Activated CD4-positive, alpha-beta T cell treated with anti-CD3 and anti-CD28 coated beads, Interleukin-2, amount 50 U/mL, for 4 hours (primary cell): ENCODE results near the gene LILRB4.
"Not testable (repeated sequence)": the region's sequence is repeated elsewhere in the genome, so short reads cannot be mapped to it uniquely, and the experiment has no call there.

ENCODE experiments used
- DNase-seq, 2 experiments: peaks; one replicate each; pipeline ENCODE4 v3.0.0-alpha.2; 2020

Gene LILRB4

DNA sequence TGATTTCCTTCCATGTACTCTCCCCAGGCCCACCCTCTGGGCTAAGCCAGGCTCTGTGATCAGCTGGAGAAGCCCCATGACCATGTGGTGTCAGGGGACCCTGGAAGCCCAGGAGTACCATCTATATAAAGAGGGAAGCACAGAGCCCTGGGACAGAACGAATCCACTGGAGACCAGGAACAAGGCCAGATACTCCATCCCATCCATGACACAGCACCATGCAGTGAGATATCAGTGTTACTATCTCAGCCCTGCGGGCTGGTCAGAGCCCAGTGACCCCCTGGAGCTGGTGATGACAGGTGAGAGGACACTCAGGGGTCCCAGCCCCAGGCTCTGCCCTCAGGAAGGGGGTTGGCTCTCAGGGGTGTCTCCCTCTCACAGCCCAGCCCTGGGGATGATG, 34.0 kb downstream of the LILRB4 start:
- DNase-seq, result no peak

DNA sequence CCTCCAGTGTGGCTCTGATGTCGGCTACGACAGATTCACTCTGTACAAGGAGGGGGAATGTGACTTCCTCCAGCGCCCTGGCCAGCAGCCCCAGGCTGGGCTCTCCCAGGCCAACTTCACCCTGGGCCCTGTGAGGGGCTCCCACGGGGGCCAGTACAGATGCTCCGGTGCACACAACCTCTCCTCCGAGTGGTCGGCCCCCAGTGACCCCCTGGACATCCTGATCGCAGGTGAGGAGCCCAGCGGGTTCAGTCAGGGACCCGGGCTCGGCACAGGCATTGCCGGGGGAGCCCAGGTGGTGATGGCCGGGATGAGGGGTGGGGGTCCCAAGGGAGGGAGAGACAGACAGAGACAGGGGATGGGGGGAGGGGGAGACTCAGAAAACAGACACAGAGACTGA, 34.9 kb downstream of the LILRB4 start:
- DNase-seq, result not testable (repeated sequence)

DNA sequence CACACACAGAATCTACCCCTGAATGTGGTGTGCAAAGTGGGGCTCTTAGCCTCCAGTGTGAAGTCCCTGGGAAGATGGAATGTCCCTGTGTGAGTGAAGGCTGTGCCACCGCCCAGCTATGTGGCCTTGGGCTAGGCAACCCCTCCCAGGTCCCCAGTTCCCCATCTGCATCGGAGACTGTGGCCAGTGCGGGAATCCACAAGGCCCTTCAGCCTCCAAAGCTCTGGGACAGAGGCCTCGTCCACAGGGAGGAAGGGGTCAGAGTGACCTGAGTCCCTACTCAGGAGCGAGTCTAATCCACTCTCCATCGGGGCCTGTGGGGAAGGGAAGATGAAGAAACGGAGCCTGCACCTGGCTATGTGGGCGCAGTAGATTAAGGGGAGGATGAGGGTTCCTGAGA, 42.1 kb downstream of the LILRB4 start:
- DNase-seq, result no peak

DNA sequence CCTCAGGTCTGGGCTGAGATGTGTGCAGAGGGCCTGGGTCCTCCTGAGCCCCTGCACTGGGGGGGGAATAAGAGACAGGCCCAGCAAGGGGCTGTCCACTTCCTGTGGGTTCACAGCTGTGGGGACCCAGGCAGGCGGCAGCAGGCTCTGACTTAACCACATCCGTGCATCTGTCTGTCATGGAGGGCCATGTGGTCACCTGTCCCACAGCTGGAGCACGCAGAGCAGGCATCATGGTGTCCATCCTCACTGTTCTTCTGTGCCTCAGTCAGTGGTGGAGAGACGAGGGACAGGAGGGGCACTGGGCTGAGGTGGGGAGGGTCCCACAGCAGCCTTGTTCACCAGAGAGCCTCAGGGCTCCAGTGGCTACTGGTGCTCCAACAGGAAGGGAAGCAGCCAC, 45.2 kb downstream of the LILRB4 start:
- DNase-seq, result no peak

DNA sequence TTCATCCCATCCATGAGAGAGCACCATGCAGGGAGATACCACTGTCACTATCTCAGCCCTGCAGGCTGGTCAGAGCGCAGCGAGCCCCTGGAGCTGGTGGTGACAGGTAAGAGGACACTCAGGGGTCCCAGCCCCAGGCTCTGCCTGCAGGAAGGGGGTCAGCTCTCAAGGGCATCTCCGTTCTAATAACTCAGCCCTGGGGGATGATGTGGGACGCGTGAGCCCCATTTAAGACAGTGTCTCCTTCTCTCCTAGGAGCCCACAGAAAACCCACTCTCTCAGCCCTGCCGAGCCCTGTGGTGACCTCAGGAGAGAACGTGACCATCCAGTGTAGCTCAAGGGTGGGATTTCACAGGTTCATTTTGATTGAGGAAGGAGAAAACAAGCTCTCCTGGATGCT, 46.0 kb downstream of the LILRB4 start:
- no peak for DNase-seq

DNA sequence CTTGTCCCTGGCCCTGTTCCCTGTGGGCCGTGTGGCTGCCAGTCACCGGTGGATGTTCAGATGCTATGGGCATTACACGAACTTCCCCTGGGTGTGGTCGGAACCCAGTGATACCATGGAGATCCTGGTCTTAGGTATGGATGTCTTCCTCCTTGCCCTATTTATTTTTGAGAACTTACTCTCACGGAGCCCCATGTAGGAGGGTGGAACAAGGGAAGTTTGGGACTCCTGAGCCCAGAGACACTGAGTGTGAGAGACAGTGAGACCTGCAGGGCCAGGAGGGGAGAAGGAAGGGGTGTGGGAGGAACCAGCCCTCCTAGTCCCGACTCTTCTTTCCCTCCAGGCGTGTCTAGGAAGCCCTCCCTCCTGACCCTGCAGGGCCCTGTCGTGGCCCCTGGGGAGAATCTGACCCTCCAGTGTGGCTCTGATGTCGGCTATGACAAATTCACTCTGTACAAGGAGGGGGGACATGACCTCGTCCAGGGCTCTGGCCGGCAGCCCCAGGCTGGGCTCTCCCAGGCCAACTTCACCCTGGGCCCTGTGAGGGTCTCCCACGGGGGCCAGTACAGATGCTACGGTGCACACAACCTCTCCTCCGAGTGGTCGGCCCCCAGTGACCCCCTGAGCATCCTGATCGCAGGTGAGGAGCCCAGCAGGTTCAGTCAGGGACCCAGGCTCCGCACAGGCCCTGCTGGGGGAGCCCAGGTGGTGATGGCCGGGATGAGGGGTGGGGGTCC, 46.6 kb downstream of the LILRB4 start:
- no peak for DNase-seq

DNA sequence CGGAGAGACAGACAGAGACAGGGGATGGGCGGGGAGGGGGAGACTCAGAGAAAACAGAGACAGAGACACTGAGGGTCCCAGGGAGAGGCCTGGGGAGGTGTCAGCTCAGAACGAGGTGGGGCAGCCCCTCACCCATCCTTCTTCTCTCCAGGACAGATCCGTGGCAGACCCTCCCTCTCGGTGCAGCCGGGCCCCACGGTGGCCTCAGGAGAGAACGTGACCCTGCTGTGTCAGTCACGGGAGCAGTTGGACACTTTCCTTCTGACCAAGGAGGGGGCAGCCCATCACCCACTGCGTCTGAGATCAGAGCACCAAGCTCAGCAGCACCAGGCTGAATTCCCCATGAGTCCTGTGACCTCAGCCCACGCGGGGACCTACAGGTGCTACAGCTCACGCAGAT, 47.2 kb downstream of the LILRB4 start:
- not testable (repeated sequence) for DNase-seq
